HUES6 (cell line): ENCODE data around the gene OR2AK2.
"Not testable (repeated sequence)": the region's sequence is repeated elsewhere in the genome, so short reads cannot be mapped to it uniquely, and the experiment has no call there.

Experiments
- H3K27ac ChIP-seq: 2 replicates; pipeline ENCODE4 v1.7.0; 2013; ENCODE audit warnings: low read depth, mild to moderate bottlenecking, low read length, inconsistent platforms
- H3K27me3 ChIP-seq: 2 replicates; pipeline ENCODE4 v1.6.1; 2013; ENCODE audit warnings: low read length; ENCODE audit not compliant: control insufficient read depth, insufficient read depth
- H3K36me3 ChIP-seq: 2 replicates; pipeline ENCODE4 v1.6.1; 2013; ENCODE audit warnings: low read length; ENCODE audit not compliant: control insufficient read depth, insufficient read depth
- H3K4me1 ChIP-seq: 2 replicates; pipeline ENCODE4 v1.6.1; 2013; ENCODE audit warnings: low read length; ENCODE audit not compliant: control insufficient read depth, insufficient read depth
- H3K4me3 ChIP-seq: 2 replicates; pipeline ENCODE4 v1.5.1; 2013; ENCODE audit warnings: low read depth, low read length
- H3K9ac ChIP-seq: one replicate; pipeline ENCODE4 v1.6.1; 2013; ENCODE audit warnings: mild to moderate bottlenecking, low read length
- H3K9me3 ChIP-seq: 2 replicates; pipeline ENCODE4 v1.6.1; 2013; ENCODE audit warnings: low read depth, low read length; ENCODE audit not compliant: control insufficient read depth, insufficient read depth

The OR2AK2 gene, protein sequence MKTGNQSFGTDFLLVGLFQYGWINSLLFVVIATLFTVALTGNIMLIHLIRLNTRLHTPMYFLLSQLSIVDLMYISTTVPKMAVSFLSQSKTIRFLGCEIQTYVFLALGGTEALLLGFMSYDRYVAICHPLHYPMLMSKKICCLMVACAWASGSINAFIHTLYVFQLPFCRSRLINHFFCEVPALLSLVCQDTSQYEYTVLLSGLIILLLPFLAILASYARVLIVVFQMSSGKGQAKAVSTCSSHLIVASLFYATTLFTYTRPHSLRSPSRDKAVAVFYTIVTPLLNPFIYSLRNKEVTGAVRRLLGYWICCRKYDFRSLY

DNA sequence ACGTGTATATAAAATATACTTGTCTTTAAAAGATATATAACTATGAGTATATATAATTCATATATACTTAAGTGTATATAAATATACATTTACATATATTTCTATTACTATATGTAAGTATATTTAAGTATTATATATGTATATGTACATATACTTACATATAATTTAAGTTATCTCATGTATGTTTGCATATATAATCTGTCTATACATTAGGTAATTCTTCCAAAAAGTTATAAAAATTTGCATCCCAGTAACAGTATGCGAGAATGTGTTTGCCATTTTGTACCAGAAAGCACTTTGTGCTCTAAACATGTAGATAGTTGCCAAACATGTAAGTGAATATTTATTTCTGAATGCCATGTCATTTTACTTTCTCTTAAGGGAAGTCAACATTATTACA, at the start of gene OR2AK2:
Gene OR2AK2 (plus strand): TSS at position 301 of the 400 bp plus-strand sequence. CDS start 144 bp downstream, outside the sequence.
- Histone ChIP-seq H3K9me3 (peaks cover 26% of the 10 kb centered on the region; the same call in 1 of the 2 replicates), H3K9ac (no peak within 1 kb of the TSS), H3K27ac (no peak within 1 kb of the TSS), H3K4me3 (no peak within 1 kb of the TSS), H3K36me3 (no peaks in the 10 kb centered on the region), H3K4me1 (no peaks in the 10 kb centered on the region), H3K27me3 (no peaks in the 10 kb centered on the region)

DNA sequence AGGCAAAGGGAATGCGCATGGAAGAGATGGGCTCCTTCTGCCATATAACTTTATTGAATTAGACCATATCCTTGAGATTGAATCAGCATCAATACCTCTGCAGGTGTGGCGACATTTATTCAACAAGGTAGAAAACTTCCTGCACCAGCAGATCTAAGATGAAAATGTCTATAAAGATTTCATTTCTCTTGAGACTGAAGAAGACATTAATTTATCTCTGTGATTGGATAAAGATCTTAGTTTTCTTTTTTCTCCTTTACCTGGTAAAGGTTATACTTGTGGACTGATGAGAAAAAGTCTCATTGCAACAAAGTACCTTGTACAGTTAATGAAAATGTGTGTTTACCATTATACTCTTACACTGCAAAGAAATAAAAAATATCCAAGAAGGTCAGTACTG, 45.1 kb upstream of the OR2AK2 start, which contains the start of gene OR2T8:
Gene OR2T8 (plus strand): TSS at position 301 of the 400 bp plus-strand sequence. CDS start 766 bp downstream, outside the sequence.
- Histone ChIP-seq H3K27ac (no peak within 1 kb of the TSS), H3K9me3 (peaks cover 19% of the 10 kb centered on the region; the same call in 1 of the 2 replicates)

DNA sequence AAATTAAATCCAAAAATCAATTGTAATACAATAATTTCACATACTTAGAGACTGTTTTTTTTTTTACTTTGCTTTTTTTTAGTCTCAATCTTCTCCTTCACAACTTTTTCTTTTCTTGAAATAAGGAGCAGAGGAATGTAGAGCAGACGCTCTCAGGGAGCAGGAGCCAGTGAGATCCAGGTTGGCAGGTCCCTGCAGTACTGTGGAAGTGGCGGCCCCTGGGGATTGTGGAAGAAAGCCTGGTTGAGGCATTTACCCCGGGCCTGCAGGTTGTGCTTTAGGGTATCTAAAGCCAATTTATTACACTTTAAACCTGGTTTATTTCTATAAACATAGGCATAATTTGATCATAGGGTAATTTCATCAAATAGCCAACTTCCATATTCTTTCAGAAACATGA, 41.1 kb upstream of the OR2AK2 start:
- Histone ChIP-seq H3K9me3 (peaks cover 11% of the 10 kb centered on the region; the same call in 1 of the 2 replicates), H3K4me3 (no peak overlapping the region), H3K27me3 (no peaks in the 10 kb centered on the region; the same call in 1 of the 2 replicates), H3K36me3 (no peaks in the 10 kb centered on the region), H3K4me1 (no peaks in the 10 kb centered on the region), H3K27ac (no peak overlapping the region), H3K9ac (no peak overlapping the region)

More for the DNA sequence above, 45.1 kb upstream of the OR2AK2 start, which contains the start of gene OR2T8:
- Histone ChIP-seq H3K4me1 (no peaks in the 10 kb centered on the region), H3K36me3 (no peaks in the 10 kb centered on the region), H3K4me3 (no peak within 1 kb of the TSS), H3K27me3 (no peaks in the 10 kb centered on the region), H3K9ac (no peak within 1 kb of the TSS)

DNA sequence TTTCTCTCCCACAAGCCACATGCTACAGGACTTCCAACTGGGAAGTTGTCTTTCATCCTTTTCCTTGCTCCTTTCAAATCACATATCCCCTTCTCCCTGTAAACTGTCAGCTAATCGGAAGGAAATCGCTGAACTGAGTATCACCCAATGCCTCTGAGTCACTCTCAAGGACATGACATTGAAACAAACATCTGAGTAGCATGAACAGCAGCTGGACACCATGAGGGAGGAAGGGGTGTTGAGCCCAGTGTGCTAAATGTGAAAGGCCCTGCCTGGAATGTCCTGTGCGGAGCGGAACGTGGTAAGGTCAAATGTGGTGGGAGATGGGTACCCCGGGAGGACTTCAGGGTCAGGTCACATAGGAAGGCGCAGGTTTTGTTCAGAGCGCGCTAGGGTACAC, 40.2 kb upstream of the OR2AK2 start, which contains the start of gene OR2AJ1:
Gene OR2AJ1 (plus strand): TSS at position 22 of the 400 bp plus-strand sequence. CDS start 8,880 bp downstream, outside the sequence.
- Histone ChIP-seq H3K4me1 (no peaks in the 10 kb centered on the region), H3K27ac (no peak within 1 kb of the TSS), H3K27me3 (no peaks in the 10 kb centered on the region; the same call in 1 of the 2 replicates), H3K9ac (no peak within 1 kb of the TSS), H3K9me3 (peaks cover 7% of the 10 kb centered on the region; the same call in 1 of the 2 replicates), H3K36me3 (no peaks in the 10 kb centered on the region), H3K4me3 (no peak within 1 kb of the TSS)

DNA sequence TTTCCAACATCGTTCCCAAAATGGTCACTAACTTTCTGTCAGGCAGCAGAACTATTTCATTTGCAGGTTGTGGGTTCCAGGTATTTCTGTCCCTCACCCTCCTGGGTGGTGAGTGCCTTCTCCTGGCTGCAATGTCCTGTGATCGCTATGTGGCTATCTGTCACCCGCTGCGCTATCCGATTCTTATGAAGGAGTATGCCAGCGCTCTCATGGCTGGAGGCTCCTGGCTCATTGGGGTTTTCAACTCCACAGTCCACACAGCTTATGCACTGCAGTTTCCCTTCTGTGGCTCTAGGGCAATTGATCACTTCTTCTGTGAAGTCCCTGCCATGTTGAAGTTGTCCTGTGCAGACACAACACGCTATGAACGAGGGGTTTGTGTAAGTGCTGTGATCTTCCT, 31.0 kb upstream of the OR2AK2 start:
- H3K27me3 ChIP-seq: no peaks in the 10 kb centered on the region; the same call in 1 of the 2 replicates
- H3K4me3 ChIP-seq: no peak overlapping the region
- no peaks in the 10 kb centered on the region for H3K36me3 ChIP-seq
- H3K4me1 ChIP-seq: no peaks in the 10 kb centered on the region
- peaks cover 29% of the 10 kb centered on the region for H3K9me3 ChIP-seq
- no peak overlapping the region for H3K9ac ChIP-seq
- no peak overlapping the region for H3K27ac ChIP-seq

DNA sequence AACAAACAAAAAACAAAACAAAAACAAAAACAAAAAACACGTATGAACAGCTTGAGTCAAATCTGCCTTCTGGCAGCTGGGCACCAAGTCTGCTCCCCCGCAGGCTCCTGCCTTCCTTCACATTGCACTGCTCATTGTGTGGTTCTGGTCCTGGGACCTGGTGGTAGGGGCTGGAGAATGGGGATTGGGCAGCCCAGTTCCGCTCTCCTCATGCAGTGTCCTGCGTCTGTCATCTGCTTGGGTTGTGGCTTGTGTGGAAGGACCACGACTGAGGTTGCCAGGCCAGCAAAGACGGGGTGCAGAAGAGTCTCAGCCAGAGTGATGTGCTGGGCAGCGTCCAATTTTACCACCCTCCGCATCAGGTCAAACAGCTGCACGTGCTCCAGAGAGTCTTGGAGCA, 29.3 kb upstream of the OR2AK2 start:
- no peak overlapping the region for H3K27ac ChIP-seq
- peaks cover 3% of the 10 kb centered on the region; the same call in 1 of the 2 replicates for H3K27me3 ChIP-seq
- no peaks in the 10 kb centered on the region for H3K36me3 ChIP-seq
- no peak overlapping the region for H3K4me3 ChIP-seq
- no peaks in the 10 kb centered on the region for H3K4me1 ChIP-seq
- H3K9ac ChIP-seq: no peak overlapping the region
- peaks cover 31% of the 10 kb centered on the region for H3K9me3 ChIP-seq

DNA sequence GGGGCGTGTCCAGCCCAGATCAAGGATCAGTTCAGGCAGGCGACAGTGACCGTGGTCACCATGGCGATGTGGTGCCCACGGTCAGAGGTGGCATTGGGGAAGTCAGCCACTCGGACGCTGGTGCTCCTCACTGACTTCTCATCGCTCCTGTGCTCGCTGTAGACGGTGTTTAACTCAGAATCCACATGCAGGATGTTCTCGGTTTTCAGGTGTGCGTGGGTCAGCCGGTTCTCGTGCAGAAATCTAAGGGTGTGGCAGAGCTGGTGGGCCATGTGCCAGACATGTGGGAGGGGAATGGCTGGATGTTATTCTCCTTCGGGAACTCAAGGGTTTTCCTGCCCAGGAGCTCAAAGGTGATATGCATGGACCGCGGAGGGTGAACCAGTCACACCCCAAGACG, 28.6 kb upstream of the OR2AK2 start:
- H3K9me3 ChIP-seq: peaks cover 32% of the 10 kb centered on the region
- H3K27me3 ChIP-seq: peaks cover 3% of the 10 kb centered on the region; the same call in 1 of the 2 replicates
- H3K9ac ChIP-seq: no peak overlapping the region
- no peak overlapping the region for H3K27ac ChIP-seq
- H3K4me3 ChIP-seq: no peak overlapping the region
- no peaks in the 10 kb centered on the region for H3K4me1 ChIP-seq
- no peaks in the 10 kb centered on the region for H3K36me3 ChIP-seq

DNA sequence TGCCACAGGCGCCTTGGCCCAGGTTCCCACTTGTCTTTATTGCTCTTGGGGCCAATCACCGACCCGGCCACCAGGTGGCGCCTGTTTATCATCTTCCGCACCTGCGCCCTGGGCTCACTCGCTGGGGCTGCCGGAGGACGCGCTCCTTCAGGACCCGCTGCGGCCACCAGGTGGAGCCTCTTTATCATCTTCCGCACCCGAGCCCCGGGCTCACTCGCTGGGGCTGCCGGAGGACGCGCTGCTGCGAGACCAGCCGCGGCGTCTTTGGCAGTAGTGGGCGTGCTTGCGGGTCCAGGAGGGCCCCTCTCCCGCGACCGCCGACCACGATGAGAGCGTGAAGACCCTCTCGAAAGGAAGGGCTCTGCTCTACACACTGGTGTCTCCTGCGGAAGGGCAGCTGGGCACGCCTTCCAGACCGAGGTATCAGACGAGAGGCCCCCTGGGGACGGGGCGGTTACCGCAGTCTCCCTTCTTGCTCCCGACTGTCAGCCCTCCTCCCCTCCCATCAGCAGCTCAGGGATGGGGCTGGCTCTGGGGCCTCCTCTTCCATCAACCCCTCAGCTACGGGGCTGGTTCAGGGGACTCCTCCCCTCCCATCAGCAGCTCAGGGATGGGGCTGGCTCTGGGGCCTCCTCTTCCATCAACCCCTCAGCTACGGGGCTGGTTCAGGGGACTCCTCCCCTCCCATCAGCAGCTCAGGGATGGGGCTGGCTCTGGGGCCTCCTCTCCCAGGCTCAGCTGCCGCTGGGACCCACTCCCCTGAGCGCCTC, 27.9 kb upstream of the OR2AK2 start:
- not testable (repeated sequence) for H3K27ac ChIP-seq, H3K36me3 ChIP-seq, H3K4me1 ChIP-seq, H3K27me3 ChIP-seq
- H3K9ac ChIP-seq: peak overlapping the region; percentile 61
- peaks cover 32% of the 10 kb centered on the region for H3K9me3 ChIP-seq
- peak overlapping the region; percentile 80 for H3K4me3 ChIP-seq

DNA sequence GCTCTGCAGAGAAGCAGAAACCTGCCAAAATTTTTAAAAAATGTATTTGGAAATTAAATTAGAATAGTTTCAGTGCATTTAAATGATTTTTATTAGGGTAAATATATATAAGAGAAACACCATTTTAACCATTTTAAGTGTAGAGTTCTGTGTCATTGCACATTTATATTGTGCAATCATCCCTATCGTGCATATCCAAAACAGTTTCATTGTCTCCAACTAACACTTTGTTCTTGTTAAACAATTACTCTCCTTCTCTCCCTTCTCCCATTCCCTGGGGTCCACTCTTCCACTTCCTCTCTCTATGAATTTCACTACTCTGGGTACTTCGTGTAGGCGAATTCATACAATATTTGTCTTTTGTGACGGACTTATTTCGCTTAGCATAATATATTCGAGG, 22.4 kb upstream of the OR2AK2 start:
- peaks cover 3% of the 10 kb centered on the region; the same call in 1 of the 2 replicates for H3K27me3 ChIP-seq
- no peak overlapping the region for H3K27ac ChIP-seq
- H3K4me3 ChIP-seq: no peak overlapping the region
- H3K36me3 ChIP-seq: no peaks in the 10 kb centered on the region
- H3K9me3 ChIP-seq: peaks cover 19% of the 10 kb centered on the region; the same call in 1 of the 2 replicates
- H3K4me1 ChIP-seq: no peaks in the 10 kb centered on the region
- H3K9ac ChIP-seq: no peak overlapping the region

DNA sequence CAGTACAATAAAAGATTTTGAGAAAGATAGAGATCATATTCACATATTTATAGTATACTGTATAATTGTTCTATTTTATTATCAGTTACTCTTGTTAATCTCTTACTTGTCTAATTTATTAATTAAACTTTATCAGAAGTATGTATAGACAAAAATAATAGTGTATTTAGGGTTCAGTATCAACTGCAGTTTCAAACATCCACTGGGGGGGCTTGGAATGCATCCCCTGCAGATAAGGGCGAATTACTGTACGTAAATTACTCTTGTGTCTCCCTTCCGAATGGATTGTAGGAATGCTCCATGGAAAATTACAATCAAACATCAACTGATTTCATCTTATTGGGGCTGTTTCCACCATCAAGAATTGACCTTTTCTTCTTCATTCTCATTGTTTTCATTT, 16.5 kb upstream of the OR2AK2 start, which contains the start of gene OR2L8:
Gene OR2L8 (plus strand): TSS at position 301 of the 400 bp plus-strand sequence. CDS start 0 bp downstream, at position 301.
- Histone ChIP-seq H3K9ac (no peak within 1 kb of the TSS), H3K36me3 (no peaks in the 10 kb centered on the region), H3K4me1 (no peaks in the 10 kb centered on the region), H3K27ac (no peak within 1 kb of the TSS), H3K27me3 (no peaks in the 10 kb centered on the region), H3K4me3 (no peak within 1 kb of the TSS), H3K9me3 (peaks cover 27% of the 10 kb centered on the region; the same call in 1 of the 2 replicates)
